Left hindlimb (tissue), 1 donor: Measurements from ENCODE around the gene SLC25A53.
"Not testable (repeated sequence)": the region's sequence is repeated elsewhere in the genome, so short reads cannot be mapped to it uniquely, and the experiment has no call there.

Experiments
- DNase-seq: peaks from one replicate; pipeline ENCODE4 v3.0.0-alpha.2; 2018

The SLC25A53 gene

DNA sequence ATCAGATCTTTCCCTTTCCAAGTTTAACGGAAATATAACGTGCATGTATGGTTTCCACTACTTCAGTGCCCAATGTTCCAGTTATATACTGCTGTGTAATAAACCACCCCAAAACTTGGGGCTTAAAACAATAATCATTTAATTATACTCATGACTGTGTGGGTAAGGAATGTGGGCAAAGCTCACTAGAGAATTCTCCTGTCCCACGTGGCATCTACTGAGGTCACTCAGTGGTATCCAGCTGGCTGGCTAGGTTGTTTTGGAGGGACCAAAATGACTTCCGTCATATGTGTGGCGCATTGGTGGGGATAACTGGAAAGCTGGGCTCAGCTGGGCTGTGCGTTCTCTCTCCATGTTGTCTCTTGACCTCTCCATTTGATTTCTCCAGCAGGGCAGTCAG is 26.0 kb downstream of the SLC25A53 start:
- DNase-seq, result no peak

GRCh38 chrX:104126856-104127255 is 30.0 kb downstream of the SLC25A53 start:
- DNase-seq, result no peak

DNA sequence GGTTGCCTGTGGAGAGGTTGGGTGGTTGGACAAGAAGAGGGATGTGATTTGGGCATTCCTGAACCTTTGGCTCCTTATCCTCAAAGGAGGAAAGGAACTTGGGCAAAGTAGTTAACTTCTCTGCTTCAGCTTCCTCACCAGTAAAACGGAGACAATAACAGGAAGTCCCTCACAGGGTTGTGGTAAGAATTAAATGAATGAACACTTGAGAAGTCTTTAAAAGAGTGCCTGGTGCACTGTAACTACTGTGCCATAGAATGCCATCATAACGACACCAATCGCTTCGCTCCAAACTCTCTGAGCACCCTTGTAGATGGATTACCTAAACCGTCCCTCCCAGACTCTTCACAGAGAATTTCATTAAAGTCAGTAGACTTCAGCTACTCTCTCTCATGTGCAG is 34.0 kb downstream of the SLC25A53 start:
- DNase-seq, result no peak

DNA sequence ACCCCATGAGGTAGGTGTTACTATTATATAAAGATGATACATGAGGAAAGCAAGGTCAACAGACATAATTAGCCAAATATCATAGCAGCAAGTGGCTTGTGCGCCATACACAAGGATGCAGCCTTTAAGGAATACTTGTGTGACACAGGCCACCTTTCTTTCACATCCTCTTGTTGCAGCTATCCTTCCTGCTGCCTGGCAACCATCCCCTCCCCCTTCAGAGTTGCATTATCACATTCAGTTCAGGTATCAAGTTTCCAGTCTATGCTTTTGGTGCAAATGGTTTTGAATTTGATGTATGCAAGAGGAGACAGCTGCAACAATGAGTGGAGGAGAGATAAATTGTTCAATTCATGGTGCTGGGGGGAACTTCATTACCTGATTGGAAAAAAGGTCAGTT is 38.0 kb downstream of the SLC25A53 start:
- no peak for DNase-seq

DNA sequence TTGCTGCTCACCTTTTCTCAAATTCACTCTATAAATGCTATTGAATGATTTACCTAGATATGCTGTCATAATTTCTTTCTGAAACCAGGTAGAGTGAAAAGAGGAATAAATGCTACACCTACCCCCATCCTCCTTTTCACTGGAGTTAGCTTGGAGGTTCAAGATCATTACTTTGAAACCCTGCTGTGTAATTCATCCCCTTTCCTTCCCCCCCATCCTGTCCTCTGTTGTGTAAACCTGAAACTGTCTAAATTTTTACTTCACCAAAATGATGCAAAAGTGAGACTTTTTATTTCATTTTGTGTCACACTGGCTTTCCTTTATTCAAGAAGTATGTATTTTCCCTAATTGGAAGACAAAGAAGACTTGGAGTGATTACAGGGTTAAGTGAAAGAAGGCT is 39.0 kb downstream of the SLC25A53 start:
- DNase-seq, result no peak

GRCh38 chrX:104113222-104113965 is 43.4 kb downstream of the SLC25A53 start:
- DNase-seq, result peak; percentile 34

GRCh38 chrX:104112326-104112951 is 44.4 kb downstream of the SLC25A53 start, which contains the start of gene ZCCHC18:
Gene ZCCHC18 (plus strand): TSS chrX:104112523. CDS start chrX:104114112, 1,589 bp downstream.
- peak; percentile 76 for DNase-seq

DNA sequence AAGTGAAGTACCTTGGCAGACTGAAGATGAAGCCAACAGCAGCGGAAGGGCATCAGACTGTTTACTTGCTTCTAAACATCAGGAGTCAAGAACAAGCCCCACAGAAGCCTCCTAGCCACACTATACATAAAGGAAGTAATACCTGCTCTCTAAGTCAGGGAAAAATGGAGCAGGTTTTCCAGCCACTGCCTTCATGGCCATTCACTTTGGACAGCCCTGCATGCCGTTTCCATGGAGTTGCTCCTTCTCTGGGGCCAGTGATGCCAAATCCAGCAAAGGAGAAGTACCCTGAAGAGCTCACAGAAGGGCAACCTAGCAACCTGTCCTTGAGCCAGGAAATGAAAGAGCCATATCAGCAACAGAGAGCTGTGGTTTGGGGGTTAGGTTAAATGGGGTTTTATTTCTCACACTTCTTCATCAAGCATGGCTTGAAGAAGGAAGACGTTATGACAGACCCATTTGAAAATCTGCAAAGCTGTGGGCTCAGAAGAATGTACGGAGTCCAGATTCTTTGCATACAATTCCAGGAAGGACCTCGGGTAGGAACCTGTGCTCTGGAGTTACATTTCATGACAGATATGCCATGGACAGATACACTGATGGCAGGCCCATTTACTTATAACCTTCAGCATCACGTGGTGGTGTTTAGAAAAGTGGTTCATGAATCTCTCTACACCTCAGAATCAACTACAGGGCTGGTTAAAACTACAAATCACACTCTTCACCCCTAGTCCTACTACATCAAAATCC is 46.1 kb downstream of the SLC25A53 start:
- DNase-seq, result not testable (repeated sequence)

DNA sequence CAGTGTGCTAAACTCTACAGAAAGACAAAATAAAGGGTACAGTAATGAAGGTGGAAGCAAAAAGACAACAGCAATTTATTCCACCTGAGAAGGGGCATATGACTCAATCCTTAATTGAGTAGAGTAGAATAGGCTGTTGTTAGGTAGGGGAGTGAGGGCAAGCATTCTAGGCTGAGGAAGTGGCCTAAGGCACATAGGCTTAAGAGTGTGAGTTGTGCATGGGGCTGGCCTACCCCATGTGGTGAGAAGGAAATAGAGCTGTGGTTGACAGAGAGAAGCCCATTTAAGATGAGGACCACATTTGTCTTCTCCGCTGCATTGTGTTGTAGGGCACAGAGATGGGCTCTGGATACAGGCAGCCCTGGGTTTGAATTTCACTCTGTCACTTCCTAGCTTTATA is 47.9 kb downstream of the SLC25A53 start:
- DNase-seq, result no peak

- no peak for DNase-seq
These were observed 51.2 kb downstream of the SLC25A53 start for GRCh38 chrX:104105330-104106262.

- no peak for DNase-seq
These were observed 52.1 kb downstream of the SLC25A53 start for GRCh38 chrX:104104676-104105075.

DNA sequence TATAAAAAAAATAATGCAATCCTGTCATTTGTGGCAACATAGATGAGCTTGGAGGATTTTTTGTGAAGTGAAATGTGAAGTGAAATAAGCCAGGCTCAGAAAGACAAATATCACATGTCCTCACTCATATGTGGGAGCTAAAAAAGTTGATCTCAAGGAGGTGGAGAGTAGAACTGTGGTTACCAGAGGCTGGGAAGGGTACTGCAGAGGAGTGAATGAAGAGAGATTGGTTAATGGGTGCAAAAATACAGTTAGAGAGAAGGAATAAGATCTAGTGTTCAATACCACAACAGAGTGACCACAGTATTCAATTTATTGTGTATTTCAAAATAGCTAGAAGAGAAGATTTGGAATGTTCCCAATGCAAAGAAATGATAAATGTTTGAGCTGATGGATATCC is 57.9 kb downstream of the SLC25A53 start:
- no peak for DNase-seq

GRCh38 chrX:104098151-104098808 is 58.5 kb downstream of the SLC25A53 start:
- DNase-seq, result no peak

DNA sequence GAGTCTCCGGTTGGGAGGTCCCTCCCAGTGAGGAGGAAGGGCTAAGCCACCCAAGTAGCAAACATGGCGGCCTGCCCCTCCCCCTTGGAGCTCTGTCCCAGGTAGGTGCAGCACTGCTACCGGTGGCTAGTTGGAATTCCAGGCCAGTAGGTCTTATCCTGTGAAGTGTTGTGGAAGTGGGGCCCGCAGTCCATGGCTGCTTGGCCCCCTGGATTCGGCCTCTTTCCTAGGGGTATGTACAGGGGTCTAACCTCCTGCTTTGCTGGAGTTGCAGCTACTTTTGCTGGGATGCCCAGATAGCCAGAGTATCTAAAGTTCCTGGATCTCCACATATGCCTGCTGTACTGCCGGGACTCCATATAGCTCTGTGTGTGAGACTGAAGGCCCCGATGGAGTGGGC is 70.9 kb downstream of the SLC25A53 start:
- no peak for DNase-seq

- no peak for DNase-seq
These were observed 71.3 kb downstream of the SLC25A53 start for GRCh38 chrX:104085477-104085876.

DNA sequence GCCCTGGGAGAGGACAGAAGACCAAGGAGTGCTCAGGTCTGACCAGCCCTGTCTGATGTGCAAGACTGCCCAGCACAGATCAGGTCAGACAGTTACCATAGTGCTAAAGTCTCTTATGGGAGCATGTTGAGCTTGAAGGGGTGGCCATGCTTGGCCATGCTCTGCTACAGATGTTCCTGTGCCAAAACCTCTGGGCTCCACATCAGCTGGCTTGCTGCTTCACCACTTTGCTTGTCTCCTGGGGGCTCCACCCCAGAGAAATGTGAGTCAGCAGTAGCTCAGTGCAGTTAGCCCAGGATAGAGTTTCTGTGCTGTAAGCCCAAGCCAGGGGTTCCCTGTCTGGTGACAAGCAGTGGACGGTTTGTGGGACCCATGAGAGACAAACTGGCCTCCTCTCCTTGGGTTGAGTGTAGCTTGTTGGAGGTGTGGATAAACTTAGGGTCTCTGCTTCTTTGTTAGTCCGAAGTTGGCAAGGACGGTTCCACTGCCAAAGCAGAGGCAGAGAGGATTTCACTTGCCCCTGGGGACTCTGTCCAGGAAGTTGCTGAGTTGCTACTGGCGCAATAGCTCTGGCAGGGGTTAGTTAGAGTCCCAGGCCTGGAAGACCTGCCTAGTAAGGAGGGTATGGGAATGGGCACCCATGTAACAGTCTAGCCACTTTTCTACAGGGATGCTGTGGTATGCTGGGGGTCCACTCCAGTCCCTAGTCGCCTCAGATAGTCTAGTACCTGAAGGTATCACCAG is 72.1 kb downstream of the SLC25A53 start:
- no peak for DNase-seq

DNA sequence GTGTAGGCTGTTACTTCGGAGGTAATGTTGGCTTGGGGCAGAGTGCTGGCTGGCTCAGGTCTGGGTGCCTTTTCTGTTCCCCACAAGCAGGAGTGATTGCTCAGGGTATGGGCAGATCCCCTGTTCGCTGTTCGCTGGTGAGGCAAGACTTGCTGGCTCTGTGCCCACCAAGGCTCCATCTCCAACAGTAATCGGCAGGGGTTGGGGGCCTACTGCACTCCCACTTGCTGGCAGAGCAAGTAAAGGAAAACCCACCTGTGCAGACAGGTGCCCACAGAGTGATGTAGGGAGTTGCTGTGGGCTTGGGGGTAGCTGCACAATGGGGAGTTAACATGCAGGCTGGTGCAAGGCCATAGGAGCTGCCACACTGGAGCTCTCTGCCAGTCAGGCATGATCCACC is 72.7 kb downstream of the SLC25A53 start:
- no peak for DNase-seq

DNA sequence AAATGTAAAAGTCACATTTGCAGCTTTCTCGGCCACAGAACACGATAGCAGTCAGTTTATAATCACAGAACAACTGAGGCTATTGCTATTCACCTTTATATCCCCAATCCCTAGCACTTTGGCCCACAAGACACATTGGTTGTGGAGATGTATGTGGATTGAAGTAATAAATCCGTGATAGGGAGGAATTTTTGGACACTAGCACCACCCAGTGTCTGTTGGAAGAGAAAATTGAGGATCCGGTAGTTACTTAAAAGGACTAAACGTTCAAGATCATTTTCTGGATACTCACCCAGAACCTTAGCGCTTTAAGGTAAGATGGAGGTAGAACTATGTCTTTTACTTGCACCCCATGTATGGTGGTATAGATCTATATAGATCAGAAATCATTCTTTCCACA is 79.0 kb downstream of the SLC25A53 start:
- DNase-seq, result not testable (repeated sequence)

GRCh38 chrX:104075778-104076445 is 80.9 kb downstream of the SLC25A53 start, which contains the start of gene TMSB15C:
Gene TMSB15C (minus strand): TSS chrX:104076236.
- not testable (repeated sequence) for DNase-seq

- DNase-seq, result not testable (repeated sequence)
These were observed 94.2 kb downstream of the SLC25A53 start for GRCh38 chrX:104062636-104063035.

DNA sequence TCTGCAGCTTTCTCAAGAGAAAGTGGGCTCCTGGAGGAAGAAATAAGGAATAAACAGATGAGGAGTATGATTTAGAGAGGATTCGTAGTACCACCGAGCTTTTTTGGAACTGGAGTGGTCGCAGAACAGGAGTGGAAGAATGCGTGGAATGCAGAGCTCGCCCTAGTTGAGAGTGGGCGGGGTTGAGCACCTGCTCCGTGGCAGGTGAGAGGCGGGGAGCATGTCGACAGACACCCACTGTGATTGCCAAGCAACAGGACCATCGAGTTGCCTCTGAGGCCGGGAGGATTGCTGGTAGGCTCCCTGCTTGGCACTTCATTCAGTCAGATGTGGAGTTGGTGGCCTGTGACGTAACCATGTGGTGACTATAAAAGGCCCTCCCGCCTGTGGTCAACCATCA is 101.9 kb downstream of the SLC25A53 start:
- not testable (repeated sequence) for DNase-seq
